IMR-90 (cell line): Measurements from ENCODE around the gene MXD4. TPM values are rescaled to one million over a fixed set of nuclear protein-coding genes. Genes with fewer than 3 reads are reported as not detected.
A peak's percentile ranks its signal among the peaks of the same experiment; 100 is the strongest.

ENCODE experiments used
- polyA plus RNA-seq, 3 experiments: library from polyadenylated mRNA; depleted of rRNA; stranded (reverse); fragments of >200 nt; gene quantifications; 2 replicates each; pipeline ENCODE4 v1.2.3, GENCODE V29; 2012; ENCODE audit warnings: low replicate concordance in 1 of 3
- total RNA-seq: library from RNA; depleted of rRNA; stranded (reverse); fragments of >200 nt; gene quantifications from 2 replicates; pipeline ENCODE4 v1.2.3, GENCODE V29; 2012
- TF ChIP-seq, protein P1 (sequence below): fragments of 150-350 bp; IDR thresholded peaks from 2 replicates; pipeline ENCODE4 v1.6.1; 2017; ENCODE audit warnings: mild to moderate bottlenecking, antibody characterized with exemption, low read length, low read depth

Gene MXD4
- total and polyA plus RNA-seq, 2 of the 4 experiments (the other 2 are of a cell fraction): 22.8 to 54.4 TPM

DNA sequence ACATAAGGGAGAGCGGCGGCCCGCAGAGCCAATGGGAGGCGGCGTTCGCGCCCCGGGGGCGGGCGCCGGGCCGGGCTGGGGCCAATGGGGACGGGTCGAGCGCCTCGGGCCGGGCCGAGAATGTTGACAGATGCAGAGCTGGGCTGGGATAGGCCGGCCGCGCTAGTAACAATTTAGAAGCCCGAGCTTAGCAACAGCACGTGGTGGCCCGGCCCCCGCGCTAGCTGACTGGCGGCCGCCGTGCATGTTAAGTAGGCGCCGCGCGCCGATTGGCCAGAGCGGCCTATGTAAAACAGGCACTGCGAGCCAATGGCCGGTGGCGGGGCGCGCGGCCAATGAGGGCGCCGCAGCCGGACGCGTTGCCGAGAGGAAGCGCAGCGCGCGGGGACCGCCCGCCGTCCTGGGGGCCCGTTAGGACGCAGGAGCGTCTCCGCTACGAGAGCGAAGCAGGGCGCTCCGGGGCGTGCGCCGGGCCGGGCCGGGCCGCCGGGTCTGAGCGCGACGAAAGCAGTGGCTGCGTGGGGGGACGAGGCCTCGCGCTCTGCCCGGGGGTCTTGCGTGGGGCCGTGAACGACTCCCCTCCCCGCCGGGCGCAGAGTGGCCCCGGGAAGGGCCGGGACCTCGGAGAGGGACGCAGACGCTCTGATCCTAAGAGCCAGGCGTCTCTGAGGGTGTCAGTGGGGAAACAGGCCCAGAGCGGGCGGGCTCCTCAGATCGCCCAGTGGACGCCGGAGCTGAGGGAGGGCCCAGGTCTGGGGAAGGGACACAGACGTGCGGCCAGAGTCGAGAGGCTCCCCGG is 435 bp upstream of the MXD4 start (continued):
- TF ChIP-seq, protein P1, sequence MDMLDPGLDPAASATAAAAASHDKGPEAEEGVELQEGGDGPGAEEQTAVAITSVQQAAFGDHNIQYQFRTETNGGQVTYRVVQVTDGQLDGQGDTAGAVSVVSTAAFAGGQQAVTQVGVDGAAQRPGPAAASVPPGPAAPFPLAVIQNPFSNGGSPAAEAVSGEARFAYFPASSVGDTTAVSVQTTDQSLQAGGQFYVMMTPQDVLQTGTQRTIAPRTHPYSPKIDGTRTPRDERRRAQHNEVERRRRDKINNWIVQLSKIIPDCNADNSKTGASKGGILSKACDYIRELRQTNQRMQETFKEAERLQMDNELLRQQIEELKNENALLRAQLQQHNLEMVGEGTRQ: peak; percentile 89
